Gastroesophageal sphincter (tissue), 4 donors: ENCODE results near the gene GLI2. TPM values are rescaled to one million over a fixed set of nuclear protein-coding genes. Genes with fewer than 3 reads are reported as not detected.

Experiments
- ATAC-seq: fragments of 150-250 bp; one replicate; pipeline ENCODE4 v1.9.1; 2016; ENCODE audit warnings: mild to moderate bottlenecking, moderate library complexity
- H3K27ac ChIP-seq, 4 donors: fragments of 200-600 bp; sonication (generic) in 3 of 4; 1 replicate in 3 of 4; 2 replicates in 1 of 4; pipeline ENCODE4 v1.5.1; 2016 to 2019
- H3K27me3 ChIP-seq: fragments of 200-600 bp; sonication (generic); one replicate; pipeline ENCODE4 v1.5.1; 2019
- H3K36me3 ChIP-seq, 2 donors: fragments of 200-600 bp; sonication (generic); one replicate each; pipeline ENCODE4 v1.5.1; 2019; ENCODE audit warnings: control low read depth in 1 of 2
- H3K4me1 ChIP-seq, 3 donors: fragments of 200-600 bp; sonication (generic); 1 replicate in 2 of 3; 2 replicates in 1 of 3; pipeline ENCODE4 v1.5.1; 2016 to 2019; ENCODE audit warnings: control low read depth in 2 of 3
- H3K4me3 ChIP-seq, 2 donors: fragments of 200-600 bp; sonication (generic); one replicate each; pipeline ENCODE4 v1.5.1; 2019; ENCODE audit warnings: mild to moderate bottlenecking in 1 of 2, moderate library complexity in 1 of 2
- H3K9me3 ChIP-seq, 3 donors: fragments of 200-600 bp; sonication (generic); one replicate each; pipeline ENCODE4 v1.5.1; 2017 to 2019; ENCODE audit warnings: control low read depth in 2 of 3
- EP300 ChIP-seq: sonication (generic); formaldehyde crosslinking; IDR thresholded peaks from one replicate; pipeline ENCODE4 v1.6.1; 2017; ENCODE audit warnings: antibody characterized with exemption, mild to moderate bottlenecking
- POLR2A ChIP-seq, 2 donors: fragments of 450-650 bp; IDR thresholded peaks; one replicate each; pipeline ENCODE4 v1.6.1; 2017; ENCODE audit warnings: antibody characterized with exemption in 2 of 2, mild to moderate bottlenecking in 2 of 2, moderate library complexity in 1 of 2
- POLR2AphosphoS5 ChIP-seq: sonication (generic); formaldehyde crosslinking; IDR thresholded peaks from one replicate; pipeline ENCODE4 v1.6.1; 2017; ENCODE audit warnings: antibody characterized with exemption
- WGBS, 2 donors: methylation state at CpG; one replicate each; pipeline ENCODE4 v1.1.5; 2018; ENCODE audit warnings: low coverage in 1 of 2; 5-methylcytosine and 5-hydroxymethylcytosine counted together
- total RNA-seq, 4 donors: library from RNA; depleted of rRNA; stranded (reverse); fragments of >200 nt; gene quantifications; one replicate each; pipeline ENCODE4 v1.1.0, GENCODE V29; 2016
- TF ChIP-seq, protein P1 (sequence below), 4 experiments: fragments of 200-600 bp in 2 of 4; fragments of 450-650 bp in 2 of 4; sonication (generic) in 1 of 4; IDR thresholded peaks; one replicate each; pipeline ENCODE4 v1.5.1; 2017 to 2019; ENCODE audit warnings: antibody characterized with exemption in 4 of 4, mild to moderate bottlenecking in 2 of 4, moderate library complexity in 2 of 4

GLI2 gene
- total RNA-seq, 4 donors from 2014 or later, result 6.3 to 22.3 (median 11.0) TPM

DNA sequence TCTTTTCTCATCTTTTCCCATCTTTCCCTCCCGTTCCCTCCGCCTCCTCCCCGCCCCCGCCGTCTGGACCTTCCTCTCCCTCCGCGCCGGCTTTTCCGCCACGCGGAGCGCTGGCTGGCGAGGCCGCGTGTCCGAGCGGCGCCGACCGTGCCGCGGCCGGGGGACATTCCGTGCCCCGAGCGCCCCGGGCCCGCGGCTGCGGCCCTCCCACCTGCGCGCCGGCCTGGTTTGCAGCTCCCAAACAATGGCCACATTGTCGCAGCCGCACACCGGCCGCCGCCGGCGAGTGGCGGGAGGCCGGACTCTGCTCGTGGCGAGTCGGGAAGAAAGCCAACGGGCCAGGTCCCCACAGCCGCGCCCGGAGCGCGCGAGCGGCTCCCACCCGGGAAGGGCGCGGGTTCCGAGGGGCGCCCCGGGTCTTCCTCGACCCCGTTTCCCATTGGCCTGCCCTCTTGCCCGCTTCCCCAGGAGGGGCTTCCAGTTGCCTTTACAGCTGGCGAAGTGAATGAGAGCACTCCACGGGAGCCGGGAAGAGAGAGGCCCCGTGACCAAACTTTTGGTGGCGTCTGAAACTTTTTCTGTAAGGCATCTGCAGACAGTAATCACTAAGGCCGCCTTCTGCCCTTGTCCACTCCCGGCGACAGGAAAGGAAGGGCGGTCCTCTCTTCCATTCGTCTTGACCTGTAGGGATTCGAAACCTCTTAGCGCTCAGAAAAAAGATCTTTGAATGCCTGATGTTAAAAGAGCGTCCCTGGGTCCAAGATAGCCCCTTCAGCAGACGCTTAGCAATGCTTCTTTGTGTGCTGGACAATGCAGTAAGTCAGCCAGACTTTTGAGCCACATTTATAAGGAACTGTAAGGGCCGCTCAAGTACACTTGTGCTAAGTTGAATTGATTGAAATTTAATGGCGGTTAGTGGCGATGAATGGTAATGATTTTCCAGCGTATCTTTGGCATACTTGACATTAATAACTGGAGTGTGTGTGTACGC lies 6.2 kb downstream of the GLI2 start:
- peaks cover 0 to 50% (median 10%) of the 10 kb centered on the region in 3 donors for H3K4me1 ChIP-seq
- H3K36me3 ChIP-seq, result no peaks in the 10 kb centered on the region
- H3K27ac ChIP-seq, result peak overlapping the region in 1 of 4 donors; percentile 60
- 24 to 37% methylated on average over 6 to 20 of the region's 81 CpGs for WGBS, 2 donors
- H3K27me3 ChIP-seq, result peaks cover 46% of the 10 kb centered on the region
- peak; percentile 23 for ATAC-seq
- H3K9me3 ChIP-seq, result no peaks in the 10 kb centered on the region
- H3K4me3 ChIP-seq, result peak overlapping the region; percentile 25 to 53
- TF ChIP-seq, protein P1, sequence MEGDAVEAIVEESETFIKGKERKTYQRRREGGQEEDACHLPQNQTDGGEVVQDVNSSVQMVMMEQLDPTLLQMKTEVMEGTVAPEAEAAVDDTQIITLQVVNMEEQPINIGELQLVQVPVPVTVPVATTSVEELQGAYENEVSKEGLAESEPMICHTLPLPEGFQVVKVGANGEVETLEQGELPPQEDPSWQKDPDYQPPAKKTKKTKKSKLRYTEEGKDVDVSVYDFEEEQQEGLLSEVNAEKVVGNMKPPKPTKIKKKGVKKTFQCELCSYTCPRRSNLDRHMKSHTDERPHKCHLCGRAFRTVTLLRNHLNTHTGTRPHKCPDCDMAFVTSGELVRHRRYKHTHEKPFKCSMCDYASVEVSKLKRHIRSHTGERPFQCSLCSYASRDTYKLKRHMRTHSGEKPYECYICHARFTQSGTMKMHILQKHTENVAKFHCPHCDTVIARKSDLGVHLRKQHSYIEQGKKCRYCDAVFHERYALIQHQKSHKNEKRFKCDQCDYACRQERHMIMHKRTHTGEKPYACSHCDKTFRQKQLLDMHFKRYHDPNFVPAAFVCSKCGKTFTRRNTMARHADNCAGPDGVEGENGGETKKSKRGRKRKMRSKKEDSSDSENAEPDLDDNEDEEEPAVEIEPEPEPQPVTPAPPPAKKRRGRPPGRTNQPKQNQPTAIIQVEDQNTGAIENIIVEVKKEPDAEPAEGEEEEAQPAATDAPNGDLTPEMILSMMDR (IDR thresholded peaks at IDR 0.05), result no peak

DNA sequence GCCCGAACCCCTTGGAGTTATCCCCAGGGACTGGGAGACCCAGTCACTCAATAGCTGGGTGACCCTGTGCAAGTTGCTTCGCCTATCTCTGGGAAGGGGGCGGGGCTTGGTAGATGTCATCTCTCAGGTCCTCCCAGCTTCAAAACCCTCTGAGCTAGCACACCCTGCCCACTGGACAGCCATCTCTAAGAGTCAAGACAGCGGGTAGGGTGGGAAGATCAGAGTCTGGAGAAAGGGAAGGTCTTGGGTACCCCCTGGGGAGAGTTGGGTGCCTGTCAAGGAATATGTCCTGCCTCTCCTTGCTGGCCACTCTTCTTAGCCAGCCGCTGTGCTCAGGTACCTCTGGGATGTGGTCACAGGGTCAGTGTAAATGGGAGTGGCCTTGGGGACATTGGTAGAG lies 8.0 kb downstream of the GLI2 start:
- H3K27ac ChIP-seq, result no peak overlapping the region
- no peak for ATAC-seq
- H3K9me3 ChIP-seq, result no peaks in the 10 kb centered on the region
- H3K27me3 ChIP-seq, result peaks cover 40% of the 10 kb centered on the region
- H3K36me3 ChIP-seq, result no peaks in the 10 kb centered on the region
- H3K4me3 ChIP-seq, result no peak overlapping the region
- H3K4me1 ChIP-seq, result peaks cover 0 to 34% (median 7%) of the 10 kb centered on the region in 3 donors
- WGBS, 2 donors, result no CpG with 5 or more reads among the region's 5 CpGs
- TF ChIP-seq POLR2A (IDR thresholded peaks at IDR 0.05) (no peak), POLR2AphosphoS5 (no peak), EP300 (no peak)
- TF ChIP-seq, protein P1 (IDR thresholded peaks at IDR 0.05), result no peak

DNA sequence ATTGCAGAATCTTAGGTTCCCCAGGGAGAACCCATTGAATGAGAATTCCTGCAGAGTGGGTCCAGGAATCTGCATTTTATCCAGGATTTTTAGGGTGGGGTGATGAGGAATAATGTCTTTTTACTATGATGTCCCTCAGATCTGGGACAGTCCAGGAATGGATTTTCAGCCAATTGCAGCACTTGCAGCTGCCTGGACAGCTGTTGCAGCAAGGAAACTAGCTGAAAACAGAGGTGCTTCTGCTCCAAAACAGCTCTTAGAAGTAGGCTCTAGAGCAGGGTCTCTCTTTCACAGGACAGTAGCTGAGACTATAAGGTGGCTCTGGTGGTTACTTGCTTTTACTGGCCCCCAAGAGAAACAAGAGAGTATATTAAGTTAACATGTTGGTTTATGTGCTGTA lies 9.1 kb downstream of the GLI2 start:
- Histone ChIP-seq H3K27ac (no peak overlapping the region), H3K4me3 (no peak overlapping the region), H3K9me3 (no peaks in the 10 kb centered on the region), H3K4me1 (peaks cover 0 to 22% (median 7%) of the 10 kb centered on the region in 3 donors), H3K36me3 (no peaks in the 10 kb centered on the region), H3K27me3 (peaks cover 28% of the 10 kb centered on the region)
- ATAC-seq, result no peak
- no peak for TF ChIP-seq POLR2AphosphoS5
- no peak for TF ChIP-seq EP300
- TF ChIP-seq, protein P1 (IDR thresholded peaks at IDR 0.05), result no peak
- TF ChIP-seq POLR2A (IDR thresholded peaks at IDR 0.05), result no peak

DNA sequence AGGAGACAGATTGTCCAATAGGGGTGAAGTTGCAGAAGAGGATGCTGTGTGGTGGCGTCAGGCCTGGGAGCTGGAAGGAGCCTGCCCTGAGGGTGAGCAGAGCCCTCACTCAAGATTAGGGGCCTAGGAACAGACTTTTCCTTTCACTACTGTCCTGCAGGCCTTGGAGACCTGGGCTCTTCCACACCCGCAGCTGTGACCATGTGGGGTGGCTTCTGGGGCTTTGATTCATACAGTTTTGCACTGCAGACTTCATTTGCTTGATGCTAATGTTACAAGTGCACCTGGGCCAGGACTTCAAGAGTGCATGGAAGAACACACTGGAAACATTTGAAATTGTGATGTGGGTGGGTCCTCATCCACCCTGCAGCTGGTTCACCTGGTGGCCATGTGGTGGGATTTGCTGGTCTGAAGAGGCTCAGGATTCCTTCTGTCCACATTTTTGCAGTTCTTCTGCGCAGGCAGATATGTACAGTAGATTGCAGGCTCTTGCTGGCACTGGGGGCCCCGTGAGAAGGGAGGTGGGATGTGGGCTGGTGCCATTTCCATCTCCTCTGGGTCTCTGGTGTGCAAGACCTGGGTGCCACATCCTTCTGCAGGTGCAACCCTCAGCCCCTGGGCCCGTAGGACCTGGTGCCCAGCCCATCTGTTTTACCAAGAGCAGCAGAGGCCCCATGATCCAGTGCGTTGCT lies 9.9 kb downstream of the GLI2 start:
- peaks cover 0 to 19% (median 7%) of the 10 kb centered on the region in 3 donors for H3K4me1 ChIP-seq
- H3K27me3 ChIP-seq, result peaks cover 28% of the 10 kb centered on the region
- no peaks in the 10 kb centered on the region for H3K36me3 ChIP-seq
- ATAC-seq, result no peak
- 100% methylated on average over 1 to 2 of the region's 6 CpGs for WGBS, 2 donors
- no peak overlapping the region for H3K4me3 ChIP-seq
- H3K9me3 ChIP-seq, result no peaks in the 10 kb centered on the region
- no peak overlapping the region for H3K27ac ChIP-seq
- TF ChIP-seq, protein P1 (IDR thresholded peaks at IDR 0.05), result no peak
- no peak for TF ChIP-seq POLR2AphosphoS5
- TF ChIP-seq EP300, result no peak
- TF ChIP-seq POLR2A (IDR thresholded peaks at IDR 0.05), result no peak
